GM18519 (cell line): ENCODE data around the gene GPRIN2.
"Not testable (repeated sequence)": the region's sequence is repeated elsewhere in the genome, so short reads cannot be mapped to it uniquely, and the experiment has no call there.

ENCODE experiments used
- ATAC-seq: cut with Tn5 transposase; IDR thresholded peaks from one replicate; pipeline ENCODE4 v1.9.1; 2021; ENCODE audit warnings: mild to moderate bottlenecking, moderate library complexity; ENCODE audit not compliant: unreplicated experiment, low FRiP score

The GPRIN2 gene

DNA sequence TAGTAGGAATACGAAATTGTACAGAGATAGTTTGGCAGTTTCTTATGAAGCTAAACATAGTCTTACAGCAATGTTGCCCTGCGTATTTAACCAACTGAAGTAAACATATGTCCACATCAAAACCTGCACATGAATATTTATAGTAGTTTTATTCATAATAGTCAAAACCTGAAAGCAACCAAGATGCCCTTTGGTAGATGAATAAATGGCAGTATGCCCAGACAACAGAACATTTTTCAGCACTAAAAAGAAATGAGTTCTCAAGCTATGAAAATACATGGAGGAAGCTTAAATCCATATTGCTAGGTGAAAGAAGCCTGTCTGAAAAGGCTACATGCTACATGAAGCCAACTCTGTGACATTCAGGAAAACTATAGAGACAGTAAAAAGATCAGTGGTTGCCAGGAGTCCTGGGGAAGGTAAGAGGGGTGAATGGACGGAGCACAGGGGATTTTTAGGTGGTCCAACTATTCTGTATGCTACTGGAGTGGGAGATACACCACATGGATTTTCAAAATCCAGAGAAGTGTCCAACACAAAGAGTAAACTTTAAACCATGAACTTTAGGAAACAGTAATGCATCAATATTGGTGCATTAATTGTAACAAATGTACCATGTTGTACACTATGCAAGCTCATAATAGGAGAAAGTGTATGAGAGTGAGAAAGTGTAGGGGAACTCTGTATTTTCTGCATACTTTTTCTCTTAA, 17.6 kb downstream of the GPRIN2 start:
- ATAC-seq: no peak

- no peak for ATAC-seq
Measured at GRCh38 chr10:46538155-46538554, 18.3 kb downstream of the GPRIN2 start.

DNA sequence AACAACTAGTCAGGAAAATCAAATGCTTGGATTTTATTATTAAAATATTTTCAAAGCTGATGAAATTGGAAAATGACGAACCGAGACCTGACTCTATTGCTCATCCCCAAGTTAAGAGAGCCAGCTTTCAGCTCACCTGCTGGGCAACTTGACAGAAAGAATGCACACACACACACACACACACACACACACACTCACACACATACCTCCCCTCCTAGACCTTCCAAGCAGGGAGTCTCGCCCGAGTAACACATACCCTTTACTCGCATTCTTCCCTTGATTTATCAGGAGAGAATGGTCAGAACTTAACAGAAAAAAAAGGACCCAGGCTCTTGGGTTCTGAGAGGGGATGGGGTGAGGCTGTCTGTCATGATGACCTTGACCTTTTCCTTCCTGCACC, 19.1 kb downstream of the GPRIN2 start:
- ATAC-seq: no peak

DNA sequence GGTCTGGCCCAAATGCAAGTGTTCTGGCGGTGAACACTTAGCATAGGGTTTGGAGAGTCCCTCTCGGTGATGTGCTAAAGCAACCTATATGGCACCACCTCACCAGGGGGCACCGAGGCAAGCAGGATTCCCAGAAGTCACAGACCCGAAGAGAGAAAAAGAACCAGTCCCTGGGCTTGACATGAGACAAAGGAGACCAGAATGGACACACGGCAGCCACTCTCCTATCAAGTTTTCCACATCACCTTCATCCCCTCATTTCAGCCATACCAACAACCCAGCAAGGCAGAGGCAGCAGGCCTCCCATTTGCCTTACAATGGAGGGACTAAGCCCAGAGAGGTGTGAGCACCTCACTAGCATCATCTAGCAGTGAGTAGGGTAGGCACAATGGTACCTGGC, 19.7 kb downstream of the GPRIN2 start:
- ATAC-seq: no peak

- ATAC-seq: no peak
Measured at GRCh38 chr10:46536171-46536570, 20.3 kb downstream of the GPRIN2 start.

- no peak for ATAC-seq
Measured at GRCh38 chr10:46534828-46535524, 21.5 kb downstream of the GPRIN2 start.

DNA sequence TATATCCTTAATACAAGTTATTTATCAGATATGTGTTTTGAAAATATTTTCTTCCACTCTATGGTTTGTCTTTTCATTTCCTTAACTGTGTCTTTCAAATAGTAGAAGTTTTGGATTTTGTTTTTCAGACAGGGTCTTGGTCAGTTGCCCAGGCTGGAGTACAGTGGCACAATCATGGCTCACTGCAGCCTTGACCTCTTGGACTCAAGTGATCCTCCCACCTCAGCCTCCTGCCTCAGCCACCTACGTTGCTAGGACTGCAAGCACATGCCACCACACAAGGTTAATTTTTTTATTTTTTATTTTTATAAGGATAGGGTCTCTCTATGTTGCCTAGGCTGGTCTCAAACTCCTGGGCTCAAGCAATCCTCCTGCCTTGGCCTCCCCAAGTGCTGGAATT, 24.2 kb downstream of the GPRIN2 start:
- ATAC-seq: not testable (repeated sequence)

DNA sequence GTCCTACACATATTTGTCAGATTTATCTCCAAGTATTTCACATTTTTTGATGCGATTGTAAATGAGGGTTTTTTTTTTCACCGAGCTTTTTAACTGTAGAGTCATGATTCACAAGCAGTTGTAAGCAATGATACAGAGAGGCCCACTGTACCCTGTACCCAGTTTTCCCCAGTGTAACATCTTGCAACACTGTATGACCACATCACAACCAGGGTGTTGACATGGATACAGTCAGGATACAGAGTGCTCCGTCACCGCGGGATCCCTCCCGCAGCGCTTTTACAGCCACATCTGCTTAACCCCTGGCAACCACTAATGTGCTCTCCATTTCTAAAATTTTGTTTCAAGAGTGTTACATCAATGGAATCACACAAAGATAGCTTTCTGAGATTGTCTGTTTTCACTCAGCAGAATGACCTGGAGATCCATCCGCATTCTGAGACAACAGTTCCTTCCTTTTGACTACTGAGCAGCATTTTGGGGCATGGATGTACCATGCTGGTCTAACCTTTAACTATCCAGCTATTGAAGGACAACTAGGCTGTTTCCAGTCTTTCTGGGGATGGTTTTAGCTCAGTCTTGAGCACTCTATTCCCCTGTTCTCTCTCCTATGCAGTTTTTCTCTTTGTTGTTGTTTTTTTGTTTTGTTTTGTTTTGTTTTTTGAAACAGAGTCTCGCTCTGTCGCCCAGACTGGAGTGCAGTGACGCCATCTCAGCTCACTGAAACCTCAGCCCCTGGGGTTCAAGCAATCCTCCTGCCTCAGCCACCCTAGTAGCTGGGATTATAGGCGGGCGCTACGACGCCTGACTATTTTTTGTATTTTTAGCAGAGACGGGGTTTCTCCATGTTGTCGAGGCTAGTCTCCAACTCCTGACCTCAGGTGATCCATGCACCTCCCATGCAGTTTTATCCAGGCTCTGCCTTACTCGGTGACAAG, 25.9 kb downstream of the GPRIN2 start:
- no peak for ATAC-seq

- not testable (repeated sequence) for ATAC-seq
Measured at GRCh38 chr10:46529742-46530141, 26.7 kb downstream of the GPRIN2 start.

DNA sequence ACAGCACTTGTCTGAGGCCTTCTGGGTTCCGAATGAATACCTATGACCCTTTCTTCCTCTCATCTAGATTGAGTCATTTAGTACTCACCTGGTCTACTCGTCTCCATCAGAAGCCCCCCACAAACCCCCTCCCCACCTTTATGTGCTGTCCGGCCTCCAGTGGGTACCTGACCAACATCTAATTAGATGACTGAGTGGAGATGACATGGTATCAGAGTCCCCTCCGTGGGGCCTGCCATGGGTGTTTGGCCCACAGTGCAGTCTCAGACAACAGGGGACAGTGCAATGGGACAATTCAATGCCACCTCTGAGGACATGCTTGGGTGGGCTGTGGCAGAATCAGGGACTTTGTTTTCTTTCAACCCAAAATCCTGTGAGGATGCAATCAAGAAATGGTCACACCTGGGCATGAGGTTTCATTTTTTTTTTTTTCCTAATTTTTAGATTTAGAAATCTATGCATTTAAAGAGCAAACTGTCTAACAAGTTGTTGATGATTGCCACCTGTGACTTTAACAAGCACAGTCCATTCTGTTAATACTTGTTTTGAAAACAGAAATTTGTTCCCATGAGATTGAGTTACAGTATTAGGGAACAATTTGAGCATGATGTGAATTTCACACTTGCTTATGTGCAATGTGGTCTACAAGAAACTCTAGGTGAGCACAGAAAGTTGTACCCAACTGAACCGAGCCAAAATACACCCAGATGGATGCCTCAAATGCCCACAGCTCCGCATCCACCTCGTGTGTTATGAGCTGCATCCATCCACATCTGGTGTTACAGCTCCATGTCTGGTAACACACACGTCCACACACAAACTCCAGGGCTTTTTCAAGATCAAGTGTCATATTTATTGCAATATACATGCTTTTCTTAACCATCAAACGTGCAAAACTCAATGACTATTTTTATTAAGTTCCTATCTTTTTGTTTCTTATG, 27.5 kb downstream of the GPRIN2 start:
- no peak for ATAC-seq

DNA sequence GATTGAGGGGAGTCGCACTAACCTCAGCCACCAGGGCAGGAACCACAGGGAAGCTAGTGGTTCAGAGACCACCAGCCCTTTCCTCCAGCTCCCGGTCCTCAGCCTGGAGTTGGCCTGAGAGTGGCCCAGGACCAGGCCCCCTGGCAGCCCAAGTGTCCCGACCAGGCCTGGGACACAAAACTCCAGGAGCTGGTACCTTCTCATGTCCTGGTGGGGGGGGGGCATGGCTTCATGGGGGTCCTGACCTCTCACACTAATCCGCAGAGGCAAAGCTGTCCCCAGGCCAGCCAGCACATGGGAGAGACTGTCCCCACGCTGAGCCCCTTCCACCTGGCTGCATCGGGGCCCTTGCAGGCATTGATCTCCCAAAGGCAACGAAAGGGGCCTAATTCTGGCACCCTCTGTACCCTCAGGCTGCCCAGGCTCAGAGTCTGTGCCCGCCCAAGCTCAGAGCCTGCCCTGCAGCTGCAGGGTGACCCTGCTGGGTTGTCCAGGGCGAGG, 28.2 kb downstream of the GPRIN2 start:
- no peak for ATAC-seq

- ATAC-seq: no peak
Measured at GRCh38 chr10:46527241-46527811, 29.1 kb downstream of the GPRIN2 start.

DNA sequence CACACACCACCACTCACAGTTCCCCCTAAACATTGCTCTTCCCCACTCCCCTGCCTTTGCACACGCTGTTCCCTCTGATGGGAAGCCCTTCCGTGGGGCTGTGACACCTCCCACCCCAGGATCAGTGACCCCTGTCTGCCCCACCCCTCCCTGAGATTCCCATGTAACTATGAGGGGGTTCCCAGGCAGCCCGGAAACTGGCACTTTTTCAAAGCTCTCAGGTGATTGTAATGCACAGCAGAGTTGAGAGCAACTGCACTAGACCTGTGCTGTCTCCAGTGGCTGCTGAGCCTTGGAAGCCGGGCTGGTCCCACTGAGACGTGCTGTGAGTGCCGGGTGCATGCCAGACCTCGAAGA, 29.8 kb downstream of the GPRIN2 start:
- ATAC-seq: no peak

GRCh38 chr10:46525824-46526681, 30.4 kb downstream of the GPRIN2 start:
- ATAC-seq: no peak

DNA sequence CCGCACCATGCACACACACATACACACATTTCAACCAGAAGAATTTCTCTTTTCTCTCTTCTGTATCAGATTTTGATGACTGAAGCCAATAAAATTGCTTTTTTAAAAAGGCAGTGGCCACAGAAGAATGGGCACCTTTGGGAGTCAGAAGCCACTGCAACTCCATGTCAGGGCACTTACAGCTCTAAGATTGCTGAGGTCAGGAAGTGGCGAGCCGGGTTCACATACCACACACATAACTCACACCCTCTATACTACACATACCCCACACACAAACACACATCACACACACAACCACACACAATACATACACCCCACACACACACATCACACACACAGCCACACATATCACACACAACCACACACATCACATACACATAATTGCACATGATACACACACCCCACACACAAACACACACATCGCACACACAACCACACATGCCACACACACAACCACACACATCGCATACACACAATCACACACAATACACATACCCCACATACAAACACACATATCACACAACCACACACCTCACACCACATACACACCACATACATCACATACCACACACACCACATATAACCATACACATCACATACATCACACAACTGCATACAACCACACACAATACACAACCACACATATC, 31.2 kb downstream of the GPRIN2 start:
- no peak for ATAC-seq

- no peak for ATAC-seq
Measured at GRCh38 chr10:46524472-46525176, 31.8 kb downstream of the GPRIN2 start.

GRCh38 chr10:46523962-46524471, 32.4 kb downstream of the GPRIN2 start:
- ATAC-seq: no peak
